ENCODE measurements around the gene ANO2. TPM values are rescaled to one million over a fixed set of nuclear protein-coding genes. Genes with fewer than 3 reads are reported as not detected.

The ANO2 gene
- total and polyA plus RNA-seq, 2 donors (not counting 3 experiments of a cell fraction or from before 2014, with no cell fraction given) = 15.4 to 65.0 TPM

DNA sequence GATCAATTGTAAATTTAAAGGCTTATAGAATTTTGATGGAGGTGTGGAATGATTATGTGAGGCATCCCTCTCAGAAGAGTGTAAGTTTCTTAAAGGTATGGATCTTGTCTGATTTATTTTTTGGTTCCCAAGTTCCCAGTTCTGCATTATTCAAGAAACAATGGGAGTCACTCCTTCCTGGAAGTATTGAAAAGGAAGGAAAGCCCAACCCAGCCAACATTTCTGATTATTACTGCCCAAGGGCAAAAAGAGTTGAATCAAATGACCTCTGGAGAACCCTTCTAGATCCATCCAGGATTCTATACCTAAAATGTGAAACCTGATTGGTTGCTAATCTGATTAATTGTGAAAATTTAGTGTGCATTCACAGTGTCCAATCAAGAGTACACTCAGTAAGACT is 166.2 kb downstream of the ANO2 start:
- FAIRE-seq = no peak
- CTCF ChIA-PET = no interaction called here
- no TSS peak for BruUV-seq (replicated peaks)
- Histone ChIP-seq H3K9me1 (replicated peaks; ENCODE audit: control insufficient read depth, extremely low read depth, insufficient read depth, low read length) (no peaks in the 10 kb centered on the region), H4K20me1 (replicated peaks; ENCODE audit: control insufficient read depth, extremely low read depth, insufficient read depth, low read length) (peaks cover 3% of the 10 kb centered on the region), H3K4me2 (ENCODE audit: insufficient read depth, low read length) (no peak overlapping the region), H3K36me3 (ENCODE audit: control insufficient read depth in 2 of 2, extremely low read depth in 1 of 2, insufficient read depth in 2 of 2, low read length in 2 of 2) (peaks cover 0 to 7% of the 10 kb centered on the region in 2 experiments), H3K79me2 (ENCODE audit: control insufficient read depth, insufficient read depth, low read length) (no peaks in the 10 kb centered on the region), H3K4me1 (ENCODE audit: control insufficient read depth, extremely low read depth, insufficient read depth, low read length) (peaks cover 5% of the 10 kb centered on the region), H3K9me3 (replicated peaks; ENCODE audit: control insufficient read depth, insufficient read depth, low read length) (no peaks in the 10 kb centered on the region), H2AFZ (ENCODE audit: low read depth, low read length) (no peak overlapping the region), H3K27me3 (ENCODE audit: control insufficient read depth in 2 of 2, insufficient read depth in 2 of 2, low read length in 2 of 2) (no peaks in the 10 kb centered on the region), H3K27ac (ENCODE audit: insufficient read depth, low read depth, low read length) (no peak overlapping the region), H3K9ac (replicated peaks; ENCODE audit: extremely low read depth, insufficient read depth, low read length) (no peak overlapping the region), H3K4me3 (replicated peaks in 1 of 3; ENCODE audit: insufficient read depth in 1 of 3, low read depth in 1 of 3, low read length in 3 of 3) (no peak overlapping the region)
- POLR2A ChIA-PET = no interaction called here
- intact Hi-C loops (cut with micrococcal nuclease) (no loop called here), dilution Hi-C loops (cut with MboI; ENCODE audit: extremely low pct_ligation_motif_present, low sequenced_read_pairs) (no loop called here)
- DNase-seq (ENCODE audit: low read depth, low spot score) = no peak
- TF ChIP-seq MYC (IDR thresholded peaks at IDR 0.05; ENCODE audit: low read depth, low read length) (no peak), POLR2A (IDR thresholded peaks at IDR 0.05; ENCODE audit: low read depth, low read length) (no peak), JUN (IDR thresholded peaks at IDR 0.05; ENCODE audit: borderline replicate concordance, insufficient read depth, insufficient read length, low read depth) (no peak), FOS (IDR thresholded peaks at IDR 0.05; ENCODE audit: borderline replicate concordance, insufficient read depth, low read length) (no peak), EZH2 (IDR thresholded peaks at IDR 0.05; ENCODE audit: borderline replicate concordance, low read depth, low read length, severe bottlenecking) (no peak), GATA2 (IDR thresholded peaks at IDR 0.05; ENCODE audit: insufficient read depth, insufficient read length, low read depth, low read length) (no peak), POLR2AphosphoS5 (IDR thresholded peaks at IDR 0.05; ENCODE audit: insufficient read depth, low read depth, low read length) (no peak)
- TF ChIP-seq, protein P1, sequence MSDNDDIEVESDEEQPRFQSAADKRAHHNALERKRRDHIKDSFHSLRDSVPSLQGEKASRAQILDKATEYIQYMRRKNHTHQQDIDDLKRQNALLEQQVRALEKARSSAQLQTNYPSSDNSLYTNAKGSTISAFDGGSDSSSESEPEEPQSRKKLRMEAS (IDR thresholded peaks at IDR 0.05; ENCODE audit: insufficient read depth, insufficient read length) = no peak
- TF ChIP-seq, protein P2, sequence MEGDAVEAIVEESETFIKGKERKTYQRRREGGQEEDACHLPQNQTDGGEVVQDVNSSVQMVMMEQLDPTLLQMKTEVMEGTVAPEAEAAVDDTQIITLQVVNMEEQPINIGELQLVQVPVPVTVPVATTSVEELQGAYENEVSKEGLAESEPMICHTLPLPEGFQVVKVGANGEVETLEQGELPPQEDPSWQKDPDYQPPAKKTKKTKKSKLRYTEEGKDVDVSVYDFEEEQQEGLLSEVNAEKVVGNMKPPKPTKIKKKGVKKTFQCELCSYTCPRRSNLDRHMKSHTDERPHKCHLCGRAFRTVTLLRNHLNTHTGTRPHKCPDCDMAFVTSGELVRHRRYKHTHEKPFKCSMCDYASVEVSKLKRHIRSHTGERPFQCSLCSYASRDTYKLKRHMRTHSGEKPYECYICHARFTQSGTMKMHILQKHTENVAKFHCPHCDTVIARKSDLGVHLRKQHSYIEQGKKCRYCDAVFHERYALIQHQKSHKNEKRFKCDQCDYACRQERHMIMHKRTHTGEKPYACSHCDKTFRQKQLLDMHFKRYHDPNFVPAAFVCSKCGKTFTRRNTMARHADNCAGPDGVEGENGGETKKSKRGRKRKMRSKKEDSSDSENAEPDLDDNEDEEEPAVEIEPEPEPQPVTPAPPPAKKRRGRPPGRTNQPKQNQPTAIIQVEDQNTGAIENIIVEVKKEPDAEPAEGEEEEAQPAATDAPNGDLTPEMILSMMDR (IDR thresholded peaks at IDR 0.05; ENCODE audit: extremely low read depth in 1 of 2, insufficient read depth in 1 of 2, low read depth in 1 of 2, low read length in 2 of 2) = no peak
